ENCODE measurements around the gene TMEM45B.
"Not testable (repeated sequence)": the region's sequence is repeated elsewhere in the genome, so short reads cannot be mapped to it uniquely, and the experiment has no call there.

TMEM45B gene

GRCh38 chr11:129815596-129816461, at the start of gene TMEM45B:
TSS of gene TMEM45B (plus strand) at chr11:129815848. CDS start at chr11:129852483, 36,635 bp downstream.
- no peak for DNase-seq

- peak in 2 of 3 donors; percentile 34 to 48 for DNase-seq
Measured at GRCh38 chr11:129766898-129767604, 48.6 kb upstream of the TMEM45B start.

- DNase-seq = no peak
Measured at GRCh38 chr11:129767827-129768226, 47.8 kb upstream of the TMEM45B start.

GRCh38 chr11:129768356-129768755, 47.3 kb upstream of the TMEM45B start:
- DNase-seq = peak; percentile 8 to 26 (median 9)

GRCh38 chr11:129769059-129769458, 46.6 kb upstream of the TMEM45B start:
- no peak for DNase-seq

GRCh38 chr11:129770993-129771392, 44.7 kb upstream of the TMEM45B start:
- peak in 2 of 3 donors; percentile 11 to 15 for DNase-seq

GRCh38 chr11:129771456-129771855, 44.2 kb upstream of the TMEM45B start:
- DNase-seq = not testable (repeated sequence)

- DNase-seq = no peak
Measured at GRCh38 chr11:129778877-129779276, 36.8 kb upstream of the TMEM45B start.

- no peak for DNase-seq
Measured at GRCh38 chr11:129779342-129779741, 36.3 kb upstream of the TMEM45B start.

GRCh38 chr11:129785383-129786111, 30.1 kb upstream of the TMEM45B start:
- peak; percentile 50 to 71 (median 69) for DNase-seq

- DNase-seq = not testable (repeated sequence)
Measured at GRCh38 chr11:129786112-129786416, 29.6 kb upstream of the TMEM45B start.

- DNase-seq = no peak
Measured at GRCh38 chr11:129787532-129788155, 28.0 kb upstream of the TMEM45B start.

- DNase-seq = no peak
Measured at GRCh38 chr11:129788278-129788677, 27.4 kb upstream of the TMEM45B start.

- DNase-seq = no peak
Measured at GRCh38 chr11:129790106-129790505, 25.5 kb upstream of the TMEM45B start.

GRCh38 chr11:129791515-129791914, 24.1 kb upstream of the TMEM45B start:
- DNase-seq = no peak

GRCh38 chr11:129792663-129793062, 23.0 kb upstream of the TMEM45B start:
- no peak for DNase-seq

GRCh38 chr11:129795089-129795488, 20.6 kb upstream of the TMEM45B start:
- DNase-seq = no peak

- DNase-seq = no peak
Measured at GRCh38 chr11:129798212-129798611, 17.4 kb upstream of the TMEM45B start.

- not testable (repeated sequence) for DNase-seq
Measured at GRCh38 chr11:129800162-129800561, 15.5 kb upstream of the TMEM45B start.

- DNase-seq = no peak
Measured at GRCh38 chr11:129800655-129801054, 15.0 kb upstream of the TMEM45B start.

GRCh38 chr11:129803533-129803932, 12.1 kb upstream of the TMEM45B start:
- no peak for DNase-seq

- no peak for DNase-seq
Measured at GRCh38 chr11:129804012-129804411, 11.6 kb upstream of the TMEM45B start.

GRCh38 chr11:129808241-129808640, 7.4 kb upstream of the TMEM45B start:
- DNase-seq = not testable (repeated sequence)

All from suppressor macrophage treated with lipopolysaccharide for 1 hour (primary cell).